K562 treated with DMSO at 1 percent for 24 hours (cell line): Measurements from ENCODE around the gene C6orf58. TPM values are rescaled to one million over a fixed set of nuclear protein-coding genes. Genes with fewer than 3 reads are reported as not detected.

ENCODE experiments used
- total RNA-seq: library from RNA; unstranded; fragments of 300-600 nt; gene quantifications from 2 replicates; pipeline ENCODE4 v1.2.3, GENCODE V29; 2022; ENCODE audit warnings: low read depth; ENCODE audit not compliant: insufficient read depth

The C6orf58 gene
- not detected in 2 replicates for total RNA-seq

GRCh38 chr6:127576874-127577273 is at the start of gene C6orf58:
Gene C6orf58 (plus strand): TSS chr6:127577174. CDS start chr6:127577186, 12 bp downstream.

Other genes starting within 250 kb of the C6orf58 start
- 20.8 and 21.3 TPM in 2 replicates for gene ECHDC1, start 233.6 kb upstream of the C6orf58 start, total RNA-seq
- gene KIAA0408, start 117.8 kb upstream of the C6orf58 start, total RNA-seq: 0.07 TPM in 1 of 2 replicates, not detected in the other